Gastrocnemius medialis (tissue), 4 donors: ENCODE measurements around the gene MAMDC4. TPM values are rescaled to one million over a fixed set of nuclear protein-coding genes. Genes with fewer than 3 reads are reported as not detected.
A peak's percentile ranks its signal among the peaks of the same experiment; 100 is the strongest.
"Not testable (repeated sequence)": the region's sequence is repeated elsewhere in the genome, so short reads cannot be mapped to it uniquely, and the experiment has no call there.

Experiments
- ATAC-seq, 2 donors: fragments of 150-250 bp; one replicate each; pipeline ENCODE4 v1.9.1; 2016
- DNase-seq, 2 donors: peaks; one replicate each; pipeline ENCODE4 v3.0.0-alpha.2; 2019
- H3K27ac ChIP-seq, 4 donors: fragments of 200-600 bp; sonication (generic); 1 replicate in 1 of 4; 2 replicates in 3 of 4; pipeline ENCODE4 v1.5.1; 2016 to 2018; ENCODE audit warnings: mild to moderate bottlenecking in 2 of 4, moderate library complexity in 1 of 4
- H3K27me3 ChIP-seq, 3 donors: fragments of 200-600 bp; sonication (generic) in 2 of 3; 1 replicate in 1 of 3; 2 replicates in 2 of 3; pipeline versions ENCODE4 v1.5.1 to v1.6.0; 2016 to 2019; ENCODE audit warnings: mild to moderate bottlenecking in 1 of 3, moderate library complexity in 1 of 3
- H3K36me3 ChIP-seq, 2 donors: fragments of 200-600 bp; sonication (generic) in 1 of 2; one replicate each; pipeline ENCODE4 v1.5.1; 2017 to 2018
- H3K4me1 ChIP-seq, 2 donors: fragments of 200-600 bp; sonication (generic) in 1 of 2; one replicate each; pipeline ENCODE4 v1.5.1; 2016 to 2017; ENCODE audit warnings: mild to moderate bottlenecking in 2 of 2
- H3K4me3 ChIP-seq, 4 donors: fragments of 200-600 bp; sonication (generic) in 3 of 4; 1 replicate in 1 of 4; 2 replicates in 3 of 4; pipeline ENCODE4 v1.5.1; 2016 to 2019; ENCODE audit warnings: mild to moderate bottlenecking in 2 of 4
- H3K9me3 ChIP-seq, 3 donors: fragments of 200-600 bp; sonication (generic) in 2 of 3; 1 replicate in 1 of 3; 2 replicates in 2 of 3; pipeline ENCODE4 v1.5.1; 2016 to 2019
- CTCF ChIP-seq, 5 experiments: fragments of 450-650 bp in 3 of 5; fragments of 200-600 bp in 2 of 5; sonication (generic) in 2 of 5; IDR thresholded peaks in 4 of 5; conservative IDR thresholded peaks in 1 of 5; 1 replicate in 4 of 5; 2 replicates in 1 of 5; pipeline ENCODE4 v1.5.1; 2016 to 2019; ENCODE audit warnings: antibody characterized with exemption in 5 of 5, mild to moderate bottlenecking in 3 of 5, moderate library complexity in 3 of 5
- POLR2A ChIP-seq, 2 donors: fragments of 450-650 bp; IDR thresholded peaks; one replicate each; pipeline ENCODE4 v1.6.1; 2017; ENCODE audit warnings: antibody characterized with exemption in 2 of 2, mild to moderate bottlenecking in 2 of 2, moderate library complexity in 2 of 2
- in situ Hi-C, 4 donors: fragments of 200-750 bp; cut with MboI; loops; one replicate each; pipeline versions ENCODE4 v1.15.0 to v1.8.0; 2017; ENCODE audit warnings: low sequenced_read_pairs in 4 of 4
- intact Hi-C: fragments of 100-400 bp; cut with DNase I; formaldehyde crosslinking; loops from one replicate; pipeline ENCODE4 v1.15.1; 2023; ENCODE audit warnings: low total_unique reads
- total RNA-seq, 4 donors: library from RNA; depleted of rRNA; stranded (reverse); fragments of >200 nt; gene quantifications; one replicate each; pipeline versions ENCODE4 v1.1.0 to v1.2.3, GENCODE V29; 2016

MAMDC4 gene
- total RNA-seq, 4 donors from 2014 or later = 0.95 to 2.3 (median 1.7) TPM

DNA sequence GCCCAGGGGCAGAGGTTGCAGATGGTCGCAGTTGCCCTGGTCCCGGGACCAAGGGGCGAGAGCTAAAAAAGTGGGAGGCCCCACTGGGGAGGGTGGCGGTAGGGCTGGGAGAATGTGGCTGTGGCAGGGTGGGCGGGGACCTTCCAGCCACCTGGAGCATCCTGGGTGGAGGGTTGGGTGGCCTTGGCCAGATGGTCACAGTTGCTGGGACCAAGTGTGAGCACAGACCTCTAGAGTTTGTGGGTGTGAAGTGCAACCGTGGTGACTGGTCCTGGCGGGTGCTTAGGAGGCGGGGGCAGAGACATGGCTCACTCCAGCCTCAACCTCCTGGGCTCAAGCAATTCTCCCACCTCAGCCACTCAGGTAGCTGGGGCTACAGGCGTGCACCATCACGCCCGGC lies 28.5 kb downstream of the MAMDC4 start:
- no peaks in the 10 kb centered on the region for H3K36me3 ChIP-seq
- H3K4me3 ChIP-seq = no peak overlapping the region
- ATAC-seq = no peak
- TF ChIP-seq POLR2A (IDR thresholded peaks at IDR 0.05) = no peak
- no peak for TF ChIP-seq CTCF (IDR thresholded peaks at IDR 0.05 in 4 of 5, conservative IDR thresholded peaks at IDR 0.05 in 1 of 5)
- H3K27ac ChIP-seq = no peak overlapping the region
- H3K9me3 ChIP-seq = no peaks in the 10 kb centered on the region
- peaks cover 0 to 4% of the 10 kb centered on the region in 2 donors for H3K4me1 ChIP-seq
- DNase-seq = no peak
- H3K27me3 ChIP-seq = no peaks in the 10 kb centered on the region
- intact Hi-C loops = no loop called here
- in situ Hi-C loops = no loop called here

DNA sequence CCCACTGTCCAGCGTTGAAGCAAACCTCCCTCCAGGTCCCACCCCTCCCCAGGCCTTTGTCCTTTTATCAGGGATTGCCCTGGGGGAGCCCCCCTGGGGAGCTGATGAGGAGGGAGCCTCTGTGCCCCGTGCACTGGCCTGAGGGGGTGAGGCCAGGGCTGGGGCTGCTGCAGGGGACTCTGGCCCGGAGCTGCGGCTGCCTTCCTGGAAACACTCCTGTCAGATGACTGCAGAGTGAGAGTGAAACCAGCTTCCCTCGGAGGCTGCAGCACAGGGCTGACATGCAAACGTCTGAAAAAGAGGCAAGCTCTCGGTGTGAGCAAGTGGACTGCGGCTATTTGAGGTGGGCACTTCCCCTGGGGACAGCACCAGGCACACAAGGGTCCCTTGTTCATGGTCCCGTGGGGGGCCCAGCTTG lies 29.6 kb downstream of the MAMDC4 start:
- no peaks in the 10 kb centered on the region for H3K27me3 ChIP-seq
- in situ Hi-C loops (no loop called here), intact Hi-C loops (no loop called here)
- no peaks in the 10 kb centered on the region for H3K9me3 ChIP-seq
- DNase-seq = no peak
- H3K27ac ChIP-seq = peak overlapping the region in 1 of 4 donors; percentile 20
- H3K36me3 ChIP-seq = no peaks in the 10 kb centered on the region
- peaks cover 0 to 4% of the 10 kb centered on the region in 2 donors for H3K4me1 ChIP-seq
- no peak overlapping the region for H3K4me3 ChIP-seq
- TF ChIP-seq CTCF (IDR thresholded peaks at IDR 0.05 in 4 of 5, conservative IDR thresholded peaks at IDR 0.05 in 1 of 5) = no peak
- no peak for TF ChIP-seq POLR2A (IDR thresholded peaks at IDR 0.05)
- ATAC-seq = no peak

- in situ Hi-C loops = no loop called here
- intact Hi-C loops = no loop called here
- H3K36me3 ChIP-seq = no peaks in the 10 kb centered on the region
- H3K4me1 ChIP-seq = peaks cover 6 to 8% of the 10 kb centered on the region in 2 donors
- DNase-seq = peak in 1 of 2 donors; percentile 50
- no peak for ATAC-seq
- peak overlapping the region in 3 of 4 donors; percentile 21 to 30 (median 27) for H3K4me3 ChIP-seq
- TF ChIP-seq POLR2A (IDR thresholded peaks at IDR 0.05) (no peak), CTCF (IDR thresholded peaks at IDR 0.05 in 4 of 5, conservative IDR thresholded peaks at IDR 0.05 in 1 of 5) (no peak)
- H3K9me3 ChIP-seq = no peaks in the 10 kb centered on the region
- peak overlapping the region in 2 of 4 donors; percentile 20 to 36 for H3K27ac ChIP-seq
- no peaks in the 10 kb centered on the region for H3K27me3 ChIP-seq
These were observed 30.2 kb downstream of the MAMDC4 start for GRCh38 chr9:136882109-136882946.

GRCh38 chr9:136882947-136883283 lies 30.8 kb downstream of the MAMDC4 start:
- H3K36me3 ChIP-seq, DNase-seq, in situ Hi-C loops, H3K9me3 ChIP-seq, H3K4me3 ChIP-seq, ATAC-seq, H3K27me3 ChIP-seq, intact Hi-C loops: not testable (repeated sequence)
- Histone ChIP-seq H3K4me1 (peaks cover 12 to 13% of the 10 kb centered on the region in 2 donors), H3K27ac (peak overlapping the region in 1 of 4 donors; percentile 10)

DNA sequence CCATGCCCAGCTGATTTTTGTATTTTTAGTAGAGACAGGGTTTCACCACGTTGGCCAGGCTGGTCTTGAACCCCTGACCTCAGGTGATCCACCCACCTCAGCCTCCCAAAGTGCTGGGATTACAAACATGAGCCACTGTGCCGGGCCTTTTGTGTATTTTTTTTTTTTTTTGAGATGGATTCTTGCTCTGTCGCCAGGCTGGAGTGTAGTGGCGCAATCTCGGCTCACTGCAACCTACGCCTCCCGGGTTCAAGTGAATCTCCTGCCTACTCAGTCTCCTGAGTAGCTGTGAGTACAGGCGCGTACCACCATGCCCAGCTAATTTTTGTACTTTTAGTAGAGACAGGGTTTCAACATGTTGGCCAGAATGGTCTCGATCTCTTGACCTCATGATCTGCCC lies 31.5 kb downstream of the MAMDC4 start:
- H3K27me3 ChIP-seq, intact Hi-C loops, DNase-seq, ATAC-seq, H3K27ac ChIP-seq, in situ Hi-C loops, H3K36me3 ChIP-seq, H3K9me3 ChIP-seq, H3K4me3 ChIP-seq: not testable (repeated sequence)
- peaks cover 13 to 14% of the 10 kb centered on the region in 2 donors for H3K4me1 ChIP-seq
